DMS53 (cell line): ENCODE results near the gene OBP2A.

Experiments
- DNase-seq: peaks from one replicate; lab custom pipeline; 2025; lab: John Stamatoyannopoulos, UW

The OBP2A gene

GRCh38 chr9:135552021-135552697 is 6.2 kb downstream of the OBP2A start:
- no peak for DNase-seq

- no peak for DNase-seq
Observed at GRCh38 chr9:135552698-135553171, 6.8 kb downstream of the OBP2A start.

DNA sequence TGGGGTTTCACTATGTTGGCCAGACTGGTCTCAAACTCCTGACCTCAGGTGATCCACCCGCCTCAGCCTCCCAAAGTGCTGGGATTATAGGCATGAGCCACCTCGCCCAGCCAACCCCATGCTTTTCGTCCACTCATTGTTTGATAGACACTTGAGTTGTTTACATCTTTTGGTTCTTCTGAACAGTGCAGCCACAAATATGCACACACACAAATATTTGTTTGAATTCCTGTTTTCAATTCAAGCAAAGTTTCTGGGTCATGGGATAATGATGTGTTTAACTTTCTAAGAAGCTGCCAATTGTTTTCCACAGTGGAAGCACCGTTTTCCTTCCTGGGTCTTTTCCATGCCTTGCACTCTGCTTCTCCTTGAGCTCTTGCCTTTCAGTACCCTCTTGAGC is 8.8 kb downstream of the OBP2A start:
- DNase-seq, result no peak

DNA sequence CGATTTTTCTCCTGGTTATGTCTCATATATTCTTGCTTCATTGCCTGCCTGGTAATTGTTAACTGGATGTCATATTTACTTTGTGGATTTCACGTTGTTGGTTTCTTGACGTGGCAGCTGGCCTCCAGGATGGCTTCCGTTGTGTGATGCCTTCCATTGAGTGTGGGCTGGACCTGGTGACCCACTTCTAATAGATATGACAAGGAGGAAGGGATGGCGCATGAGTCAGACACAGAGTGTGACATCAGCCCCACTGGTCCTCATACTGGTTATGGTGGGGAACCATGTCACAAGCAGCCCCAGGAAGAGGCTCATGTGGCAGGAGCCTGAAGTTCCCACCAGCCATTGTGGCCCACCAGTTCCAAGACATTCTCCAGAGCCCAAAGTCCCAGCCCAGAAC is 9.3 kb downstream of the OBP2A start:
- peak; percentile 65 for DNase-seq

GRCh38 chr9:135555910-135556309 is 10.0 kb downstream of the OBP2A start:
- DNase-seq, result no peak

- no peak for DNase-seq
Observed at GRCh38 chr9:135559606-135560005, 13.7 kb downstream of the OBP2A start.

- peak; percentile 69 for DNase-seq
Observed at GRCh38 chr9:135561391-135562234, 15.7 kb downstream of the OBP2A start, which contains the start of gene PAEP. Gene PAEP (plus strand): TSS chr9:135561756.

DNA sequence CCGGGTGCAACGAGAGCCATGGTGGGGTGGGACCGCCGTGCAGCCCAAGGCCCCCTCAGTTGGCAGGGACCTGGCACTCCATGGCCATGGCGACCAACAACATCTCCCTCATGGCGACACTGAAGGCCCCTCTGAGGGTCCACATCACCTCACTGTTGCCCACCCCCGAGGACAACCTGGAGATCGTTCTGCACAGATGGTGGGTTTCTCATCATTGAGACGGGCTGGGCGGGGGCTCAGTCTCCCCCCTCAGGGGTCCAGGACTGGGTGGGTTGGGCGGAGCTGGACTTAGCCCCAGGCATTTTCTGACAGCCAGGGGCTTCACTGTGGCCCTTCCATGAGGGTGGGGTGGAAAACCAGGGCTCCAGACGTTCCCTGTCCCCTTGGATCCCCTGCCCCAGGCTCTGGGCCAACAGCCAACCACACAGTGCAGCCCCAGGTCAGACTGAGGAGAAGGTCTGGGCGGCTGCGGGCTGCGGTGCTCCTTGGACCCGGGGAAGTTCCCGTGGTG is 16.4 kb downstream of the OBP2A start:
- no peak for DNase-seq

GRCh38 chr9:135563039-135563476 is 17.1 kb downstream of the OBP2A start:
- DNase-seq, result no peak

DNA sequence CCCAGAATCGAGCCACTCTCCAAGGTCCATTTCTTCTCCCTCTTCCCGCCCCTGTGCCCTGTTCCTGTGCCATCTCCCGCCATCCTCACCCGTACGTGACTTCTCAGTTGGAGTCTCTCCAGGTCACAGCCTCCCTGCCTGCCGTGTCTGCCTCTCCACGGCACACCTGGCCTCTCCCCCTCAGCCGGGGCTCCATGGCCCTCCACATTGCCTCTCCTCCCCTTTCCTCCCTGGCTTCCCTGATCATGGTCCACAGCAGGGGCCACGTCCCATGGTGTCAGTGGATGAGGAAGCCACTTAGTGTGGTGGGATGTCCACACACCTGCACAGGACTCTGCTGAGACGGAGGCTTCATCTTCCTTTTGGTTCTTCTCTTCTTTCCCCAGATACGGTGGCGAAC is 17.9 kb downstream of the OBP2A start:
- DNase-seq, result no peak

- no peak for DNase-seq
Observed at GRCh38 chr9:135565141-135565628, 19.3 kb downstream of the OBP2A start.

- DNase-seq, result no peak
Observed at GRCh38 chr9:135565636-135566035, 19.7 kb downstream of the OBP2A start.

DNA sequence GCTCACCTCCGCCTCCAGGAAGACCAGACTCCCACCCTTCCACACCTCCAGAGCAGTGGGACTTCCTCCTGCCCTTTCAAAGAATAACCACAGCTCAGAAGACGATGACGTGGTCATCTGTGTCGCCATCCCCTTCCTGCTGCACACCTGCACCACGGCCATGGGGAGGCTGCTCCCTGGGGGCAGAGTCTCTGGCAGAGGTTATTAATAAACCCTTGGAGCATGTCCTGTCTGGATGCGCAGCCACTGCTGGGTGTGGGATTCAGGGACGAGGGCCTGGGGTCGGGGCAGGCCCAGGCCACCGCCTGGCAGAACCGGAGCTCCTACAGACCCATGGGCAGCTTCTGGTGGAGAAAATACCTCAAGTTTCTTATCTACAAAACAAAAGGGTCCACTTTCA is 20.6 kb downstream of the OBP2A start:
- no peak for DNase-seq

DNA sequence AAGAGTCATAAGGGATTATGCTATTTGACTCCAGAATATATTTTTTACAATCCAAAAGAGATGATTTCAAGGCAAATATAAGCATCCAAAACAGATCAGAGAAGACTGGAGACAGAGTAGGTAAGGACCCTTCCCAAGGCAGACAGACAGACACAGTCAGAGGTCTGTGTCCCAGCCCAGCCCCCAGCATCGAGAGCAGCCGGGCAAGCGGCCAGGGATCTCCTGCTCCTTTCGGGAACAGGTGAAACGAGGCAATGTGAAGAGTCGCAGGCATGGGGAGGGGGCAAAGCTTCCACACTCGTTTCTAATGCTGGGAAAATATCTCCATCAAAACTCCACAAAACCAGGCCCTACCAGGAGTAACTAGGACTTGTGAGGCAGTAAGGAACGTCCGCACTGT is 21.4 kb downstream of the OBP2A start:
- no peak for DNase-seq

- DNase-seq, result no peak
Observed at GRCh38 chr9:135568026-135568425, 22.1 kb downstream of the OBP2A start.

DNA sequence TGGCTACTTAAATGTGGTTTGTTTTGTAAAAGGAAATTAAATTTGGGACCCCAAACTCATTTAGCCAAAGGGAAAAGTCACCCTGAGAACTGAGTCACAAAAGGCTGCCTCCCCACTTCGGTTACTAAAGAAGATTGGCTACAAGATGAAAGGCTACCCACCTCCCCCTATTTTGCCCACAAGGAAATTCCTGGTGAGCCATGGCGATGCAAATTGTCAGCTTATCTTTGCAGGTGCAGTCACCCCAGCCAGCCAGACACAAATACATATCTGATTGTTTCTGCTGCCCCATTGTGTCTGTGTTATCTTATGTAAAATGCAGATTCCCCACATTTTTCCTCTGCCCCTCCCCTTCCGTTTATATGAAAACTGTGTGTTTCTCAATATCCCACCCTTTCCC is 24.5 kb downstream of the OBP2A start:
- DNase-seq, result no peak

- no peak for DNase-seq
Observed at GRCh38 chr9:135572233-135572632, 26.3 kb downstream of the OBP2A start.

- no peak for DNase-seq
Observed at GRCh38 chr9:135573124-135573523, 27.2 kb downstream of the OBP2A start.

DNA sequence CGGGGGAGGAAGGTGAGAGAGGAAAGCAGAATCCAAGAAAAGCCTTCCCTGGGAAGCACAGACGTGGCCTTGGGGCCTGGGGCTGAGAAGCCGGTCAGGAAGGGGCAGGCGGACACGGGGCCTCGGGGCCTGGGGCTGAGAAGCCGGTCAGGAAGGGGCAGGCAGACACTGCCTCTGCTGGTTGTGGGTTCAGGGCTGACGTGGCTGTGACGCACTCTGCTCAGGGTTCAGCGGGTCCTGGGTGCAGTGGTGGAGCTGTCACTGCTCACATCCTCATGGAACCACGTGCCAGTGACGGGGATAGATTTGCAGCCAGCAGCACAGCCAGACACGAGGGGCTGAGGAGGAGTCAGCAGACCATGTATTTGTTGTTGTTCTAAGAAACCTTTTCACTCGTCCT is 28.4 kb downstream of the OBP2A start:
- no peak for DNase-seq

DNA sequence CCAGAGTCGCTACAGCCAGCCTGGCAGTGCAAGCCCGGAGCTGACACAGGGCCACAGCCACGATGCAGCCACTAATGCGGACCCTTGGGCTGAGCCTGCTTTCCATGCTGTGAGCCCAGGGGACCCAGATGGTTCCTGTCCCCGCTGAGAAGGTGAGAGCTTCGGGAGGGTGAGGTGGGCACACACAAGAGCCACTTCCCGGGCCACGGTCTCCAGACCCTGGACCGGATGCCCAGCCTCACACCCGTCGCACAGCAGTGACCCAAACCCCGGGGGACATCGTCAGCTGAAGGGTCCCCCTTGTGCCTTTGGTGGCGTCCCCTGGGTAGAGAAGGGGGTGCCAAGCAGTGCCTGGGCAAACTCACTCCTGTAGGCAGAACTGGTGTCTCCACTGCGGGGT is 29.0 kb downstream of the OBP2A start:
- no peak for DNase-seq

DNA sequence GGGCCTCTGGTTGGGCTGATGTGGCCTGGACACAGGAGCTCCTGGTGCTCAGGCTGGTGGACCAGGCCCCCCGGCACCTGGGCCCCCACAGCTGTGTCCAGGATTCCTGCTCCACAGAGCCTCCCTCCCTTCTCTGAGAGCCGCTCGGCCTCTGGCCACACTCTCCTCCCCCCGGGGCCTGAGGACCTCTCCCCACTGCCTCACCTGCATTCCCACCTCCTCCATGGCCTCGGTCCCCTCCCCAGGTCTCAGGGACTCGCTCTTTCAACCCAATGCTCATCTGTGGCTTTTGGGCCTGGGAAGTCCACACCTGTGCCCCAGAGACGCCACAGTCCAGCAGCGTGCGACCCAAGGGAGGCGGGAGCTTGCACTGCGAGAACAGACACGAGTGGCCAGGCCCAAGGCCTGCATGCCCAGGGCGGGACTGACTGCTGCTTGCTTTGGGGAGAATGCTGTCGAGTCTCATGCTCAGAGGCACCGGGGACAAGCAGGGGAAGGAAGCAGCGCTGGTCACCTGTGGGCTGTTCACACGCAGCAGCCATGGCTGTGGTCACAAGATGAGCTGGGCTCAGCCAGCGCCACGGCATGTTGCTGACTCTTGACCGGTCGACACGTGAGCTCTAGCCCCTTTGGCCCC is 30.2 kb downstream of the OBP2A start:
- no peak for DNase-seq

DNA sequence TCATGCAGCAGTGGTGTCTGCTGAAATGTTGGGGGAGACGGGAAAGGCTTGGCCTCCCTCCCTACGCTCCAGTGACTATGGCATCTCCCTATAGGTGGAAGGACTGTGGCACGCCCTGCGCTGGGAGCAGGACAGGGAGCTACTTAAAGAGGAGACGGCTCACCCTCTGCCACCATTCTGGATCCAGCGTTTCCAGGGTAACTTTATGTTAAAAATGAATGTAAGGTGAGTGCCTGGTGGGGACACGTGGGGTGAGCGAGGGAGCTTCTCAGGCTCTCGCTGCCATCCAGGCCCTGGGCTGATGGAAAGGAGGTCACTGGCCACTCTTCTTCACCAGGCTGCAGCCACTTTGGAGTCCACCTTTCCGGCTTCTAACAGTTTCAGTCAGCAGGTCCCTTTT is 31.3 kb downstream of the OBP2A start:
- no peak for DNase-seq
